A673 (cell line): ENCODE results near the gene CDH4. TPM values are rescaled to one million over a fixed set of nuclear protein-coding genes. Genes with fewer than 3 reads are reported as not detected.

Source experiments
- BruUV-seq: library from RNA; stranded (reverse); fragments of 400-500 nt; replicated peaks from 2 replicates; lab custom pipeline; 2021; lab: Mats Ljungman, UMichigan
- CTCF ChIA-PET: fragments of 300-600 bp; sonication (Branson Sonifier 250); formaldehyde crosslinking; loops from one replicate; lab custom pipeline; 2022; ENCODE audit warnings: antibody characterized with exemption; lab: Charles Lee
- POLR2A ChIA-PET: fragments of 300-600 bp; sonication (Branson Sonifier 250); formaldehyde crosslinking; loops from one replicate; lab custom pipeline; 2022; ENCODE audit warnings: antibody characterized with exemption; ENCODE audit not compliant: low non-redundant PET; lab: Charles Lee
- DNase-seq: peaks from one replicate; pipeline ENCODE4 v3.0.0-alpha.2; 2015; ENCODE audit warnings: low spot score
- H3K27ac ChIP-seq: fragments of 200-600 bp; sonication (generic); 2 replicates; pipeline ENCODE4 v1.5.1; 2016; ENCODE audit warnings: mixed run types, low read depth, mild to moderate bottlenecking, mixed read lengths, antibody characterized with exemption, low read length; ENCODE audit not compliant: poor library complexity, severe bottlenecking
- H3K27me3 ChIP-seq: fragments of 200-600 bp; sonication (generic); replicated peaks from 2 replicates; pipeline ENCODE4 v1.6.1; 2017; ENCODE audit warnings: mixed run types, low read depth, mild to moderate bottlenecking, mixed read lengths, antibody characterized with exemption, low read length; ENCODE audit not compliant: insufficient read depth, poor library complexity
- H3K36me3 ChIP-seq: fragments of 200-600 bp; sonication (generic); 2 replicates; pipeline ENCODE4 v1.6.1; 2016; ENCODE audit warnings: mixed run types, mild to moderate bottlenecking, mixed read lengths, antibody characterized with exemption, low read length; ENCODE audit not compliant: insufficient read depth, poor library complexity, severe bottlenecking
- H3K4me1 ChIP-seq: fragments of 200-600 bp; sonication (generic); 2 replicates; pipeline ENCODE4 v1.6.1; 2017; ENCODE audit warnings: mixed run types, mild to moderate bottlenecking, mixed read lengths, antibody characterized with exemption, low read length; ENCODE audit not compliant: insufficient read depth, poor library complexity, severe bottlenecking
- H3K4me3 ChIP-seq: fragments of 200-600 bp; sonication (generic); 2 replicates; pipeline ENCODE4 v1.5.1; 2016; ENCODE audit warnings: low read depth, mixed run types, mild to moderate bottlenecking, mixed read lengths, low read length; ENCODE audit not compliant: poor library complexity, severe bottlenecking
- H3K9me3 ChIP-seq: fragments of 200-600 bp; sonication (generic); 2 replicates; pipeline ENCODE4 v1.6.1; 2016; ENCODE audit warnings: mixed run types, low read depth, mild to moderate bottlenecking, mixed read lengths, antibody characterized with exemption, low read length; ENCODE audit not compliant: poor library complexity, severe bottlenecking
- CTCF ChIP-seq: fragments of 300-800, 200-600 bp; sonication (generic); conservative IDR thresholded peaks from 2 replicates; pipeline ENCODE4 v1.5.1; 2017; ENCODE audit warnings: low read depth, mild to moderate bottlenecking, antibody characterized with exemption, low read length, moderate library complexity, mixed read lengths
- EZH2 ChIP-seq: fragments of 200-600 bp; sonication (generic); IDR thresholded peaks from 2 replicates; pipeline ENCODE4 v1.6.1; 2017; ENCODE audit warnings: borderline replicate concordance, low read depth, mild to moderate bottlenecking, mixed read lengths, antibody characterized with exemption, low read length; ENCODE audit not compliant: poor library complexity, severe bottlenecking
- intact Hi-C: fragments of 100-400 bp; cut with micrococcal nuclease; formaldehyde crosslinking; loops from one replicate; pipeline ENCODE4 v1.10.0; 2022; ENCODE audit not compliant: unreplicated experiment
- total RNA-seq: library from RNA; stranded (reverse); gene quantifications from 2 replicates; pipeline ENCODE4 v1.2.3, GENCODE V29; 2021

Gene CDH4
- total RNA-seq, 1 experiment from 2014 or later: 8.3 TPM

DNA sequence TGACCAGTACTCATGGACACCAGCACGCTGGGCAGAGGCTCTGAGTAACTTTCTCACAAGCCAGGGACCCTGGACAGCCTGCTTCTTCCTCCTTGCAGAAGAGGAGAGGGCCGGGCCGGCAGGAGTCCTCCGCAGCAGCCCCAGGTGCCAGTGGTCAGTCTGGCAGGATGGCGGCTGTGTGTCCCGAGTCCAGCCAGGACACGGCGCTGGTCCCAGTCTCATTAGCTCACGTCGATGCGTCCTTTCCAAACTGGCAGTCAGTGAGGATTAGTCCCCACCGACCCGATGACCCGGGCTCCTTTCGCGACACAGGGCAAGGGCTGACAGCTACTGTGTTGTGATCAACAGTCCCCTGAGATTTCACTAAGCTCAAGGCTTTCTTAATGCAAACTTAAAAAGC is 546.6 kb downstream of the CDH4 start:
- peaks cover 28% of the 10 kb centered on the region for H3K27me3 ChIP-seq
- no peaks in the 10 kb centered on the region for H3K36me3 ChIP-seq
- no peak overlapping the region for H3K27ac ChIP-seq
- no TSS peak for BruUV-seq
- no peaks in the 10 kb centered on the region for H3K4me1 ChIP-seq
- CTCF ChIA-PET: no interaction called here
- peak; percentile 22 for DNase-seq
- H3K9me3 ChIP-seq: no peaks in the 10 kb centered on the region
- H3K4me3 ChIP-seq: no peak overlapping the region
- TF ChIP-seq CTCF: no peak
- TF ChIP-seq EZH2: no peak
- POLR2A ChIA-PET: no interaction called here
- intact Hi-C loops: no loop called here

DNA sequence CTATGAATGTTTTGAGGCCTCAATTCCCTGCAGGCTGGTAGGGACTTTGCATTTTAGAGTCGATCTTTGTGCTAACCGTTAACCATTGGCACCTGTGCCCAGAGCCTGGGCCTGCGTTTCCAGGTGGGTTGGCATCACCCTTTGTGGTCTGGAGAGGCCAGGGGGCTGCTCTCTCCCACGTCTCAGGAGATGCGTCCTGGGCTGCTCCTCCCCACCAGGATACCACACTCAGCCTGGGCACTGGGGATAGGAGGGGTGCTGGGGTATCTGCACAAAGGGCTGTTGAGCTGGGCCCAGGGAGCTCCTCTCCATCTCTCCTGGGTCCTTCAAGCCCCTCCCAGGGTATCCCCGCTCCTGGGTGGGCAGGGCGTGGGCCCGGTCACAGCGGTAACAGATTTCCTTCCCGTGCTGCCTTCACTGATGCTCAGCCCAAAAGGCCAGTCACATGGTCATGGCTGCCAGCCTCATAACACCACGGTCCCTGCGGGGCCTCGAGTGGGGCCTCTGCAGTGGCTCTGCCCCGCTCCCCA is 547.4 kb downstream of the CDH4 start:
- Histone ChIP-seq H3K27me3 (peaks cover 36% of the 10 kb centered on the region), H3K9me3 (no peaks in the 10 kb centered on the region), H3K27ac (no peak overlapping the region), H3K4me1 (no peaks in the 10 kb centered on the region), H3K4me3 (no peak overlapping the region), H3K36me3 (no peaks in the 10 kb centered on the region)
- DNase-seq: no peak
- ChIA-PET POLR2A (no interaction called here), CTCF (no interaction called here)
- BruUV-seq: no TSS peak
- intact Hi-C loops: no loop called here
- TF ChIP-seq EZH2 (no peak), CTCF (no peak)

DNA sequence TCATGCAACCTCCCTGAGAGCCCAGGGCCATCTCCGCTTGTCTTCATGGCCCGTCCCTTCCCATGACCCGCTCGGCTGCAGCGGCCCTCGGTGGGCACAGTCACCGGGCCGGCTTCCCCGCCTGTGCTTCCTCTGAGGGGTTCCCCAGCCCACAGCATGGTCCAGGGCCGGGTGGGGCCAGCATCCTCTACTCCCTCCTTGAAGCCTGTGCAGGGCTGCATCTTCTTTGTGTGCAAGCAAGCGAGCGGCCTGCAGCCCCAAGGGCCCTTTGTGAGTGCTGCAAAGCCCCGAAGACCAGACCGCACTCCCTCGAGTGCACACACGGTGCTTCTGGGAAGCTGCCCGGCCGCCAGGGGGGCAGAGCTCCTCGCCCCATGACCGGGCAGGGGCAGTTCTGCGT is 547.9 kb downstream of the CDH4 start:
- intact Hi-C loops: no loop called here
- Histone ChIP-seq H3K27ac (no peak overlapping the region), H3K27me3 (peaks cover 37% of the 10 kb centered on the region), H3K36me3 (no peaks in the 10 kb centered on the region), H3K4me1 (no peaks in the 10 kb centered on the region), H3K9me3 (no peaks in the 10 kb centered on the region), H3K4me3 (no peak overlapping the region)
- ChIA-PET CTCF (no interaction called here), POLR2A (no interaction called here)
- no TSS peak for BruUV-seq
- DNase-seq: no peak
- no peak for TF ChIP-seq EZH2
